Esophagus muscularis mucosa (tissue), 4 donors: ENCODE measurements around the gene LMNTD2. TPM values are rescaled to one million over a fixed set of nuclear protein-coding genes. Genes with fewer than 3 reads are reported as not detected.

Source experiments
- DNase-seq: peaks from one replicate; pipeline ENCODE4 v3.0.0-alpha.2; 2017; ENCODE audit errors: extremely low spot score
- H3K27ac ChIP-seq, 4 donors: fragments of 200-600 bp; sonication (generic); replicated peaks in 1 of 4; 1 replicate in 3 of 4; 2 replicates in 1 of 4; pipeline ENCODE4 v1.5.1; 2016 to 2019; ENCODE audit warnings: mild to moderate bottlenecking in 1 of 4
- H3K27me3 ChIP-seq, 4 donors: fragments of 200-600 bp; sonication (generic); one replicate each; pipeline versions ENCODE4 v1.5.1 to v1.6.0; 2016 to 2019
- H3K36me3 ChIP-seq, 4 donors: fragments of 200-600 bp; sonication (generic); one replicate each; pipeline ENCODE4 v1.5.1; 2016 to 2019
- H3K4me1 ChIP-seq, 4 donors: fragments of 200-600 bp; sonication (generic); one replicate each; pipeline ENCODE4 v1.5.1; 2016 to 2019
- H3K4me3 ChIP-seq, 4 donors: fragments of 200-600 bp; sonication (generic); 1 replicate in 2 of 4; 2 replicates in 2 of 4; pipeline ENCODE4 v1.5.1; 2016 to 2019; ENCODE audit warnings: mild to moderate bottlenecking in 4 of 4, moderate library complexity in 1 of 4
- H3K9me3 ChIP-seq, 4 donors: fragments of 200-600 bp; sonication (generic); 1 replicate in 3 of 4; 2 replicates in 1 of 4; pipeline ENCODE4 v1.5.1; 2016 to 2019
- EP300 ChIP-seq: sonication (generic); formaldehyde crosslinking; IDR thresholded peaks from one replicate; pipeline ENCODE4 v1.6.1; 2017; ENCODE audit warnings: antibody characterized with exemption
- POLR2A ChIP-seq: fragments of 450-650 bp; IDR thresholded peaks from one replicate; pipeline ENCODE4 v1.6.1; 2017; ENCODE audit warnings: antibody characterized with exemption, moderate library complexity, mild to moderate bottlenecking, low read depth
- POLR2AphosphoS5 ChIP-seq, 2 donors: sonication (generic); formaldehyde crosslinking; IDR thresholded peaks; one replicate each; pipeline ENCODE4 v1.6.1; 2017; ENCODE audit warnings: antibody characterized with exemption in 2 of 2
- WGBS: methylation state at CpG from one replicate; pipeline ENCODE4 v1.1.5; 2018; 5-methylcytosine and 5-hydroxymethylcytosine counted together
- intact Hi-C: fragments of 100-400 bp; cut with DNase I; formaldehyde crosslinking; loops from one replicate; pipeline ENCODE4 v1.15.1; 2023
- total RNA-seq, 4 donors: library from RNA; depleted of rRNA; stranded (reverse); fragments of >200 nt; gene quantifications; one replicate each; pipeline versions ENCODE4 v1.1.0 to v1.2.1, GENCODE V29; 2016
- TF ChIP-seq, protein P1 (sequence below), 3 experiments: fragments of 200-600 bp in 2 of 3; fragments of 450-650 bp in 1 of 3; sonication (generic) in 2 of 3; IDR thresholded peaks; one replicate each; pipeline ENCODE4 v1.5.1; 2017 to 2019; ENCODE audit warnings: antibody characterized with exemption in 3 of 3, mild to moderate bottlenecking in 2 of 3, moderate library complexity in 1 of 3

Gene LMNTD2
- total RNA-seq, 4 donors from 2014 or later = 0.52 to 3.1 (median 1.7) TPM

DNA sequence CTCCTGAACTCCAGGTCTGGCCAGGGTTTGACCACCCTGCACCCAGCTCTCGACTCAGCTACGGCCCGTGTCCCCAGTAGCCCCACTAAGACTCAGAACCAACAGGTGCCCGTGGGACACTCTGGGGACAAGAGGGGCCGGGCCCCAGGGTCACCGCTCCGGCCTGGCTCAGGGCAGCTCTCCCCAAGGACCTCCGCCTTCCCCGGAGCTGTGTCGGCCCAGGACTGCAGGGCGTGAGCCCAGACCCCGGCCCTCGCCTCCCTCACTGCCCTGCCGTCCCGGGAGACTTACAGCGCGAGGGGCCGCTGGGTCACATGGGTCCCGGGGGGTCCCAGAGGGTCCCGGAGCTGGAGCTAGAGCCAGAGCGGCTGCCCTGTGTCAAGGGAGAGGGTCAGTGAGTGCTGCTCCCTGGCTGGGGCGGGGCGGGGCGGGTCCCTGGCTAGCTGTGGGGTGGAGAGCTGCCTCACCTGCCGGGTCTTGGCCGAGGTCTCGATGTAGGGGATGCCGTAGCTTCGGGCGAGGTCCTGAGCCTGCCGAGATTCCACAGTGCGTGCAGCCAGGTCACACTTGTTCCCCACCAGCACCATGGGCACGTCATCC, 27.5 kb downstream of the LMNTD2 start:
- H3K4me1 ChIP-seq = peaks cover 30 to 47% (median 45%) of the 10 kb centered on the region in 4 donors
- no peak for TF ChIP-seq EP300
- TF ChIP-seq, protein P1, sequence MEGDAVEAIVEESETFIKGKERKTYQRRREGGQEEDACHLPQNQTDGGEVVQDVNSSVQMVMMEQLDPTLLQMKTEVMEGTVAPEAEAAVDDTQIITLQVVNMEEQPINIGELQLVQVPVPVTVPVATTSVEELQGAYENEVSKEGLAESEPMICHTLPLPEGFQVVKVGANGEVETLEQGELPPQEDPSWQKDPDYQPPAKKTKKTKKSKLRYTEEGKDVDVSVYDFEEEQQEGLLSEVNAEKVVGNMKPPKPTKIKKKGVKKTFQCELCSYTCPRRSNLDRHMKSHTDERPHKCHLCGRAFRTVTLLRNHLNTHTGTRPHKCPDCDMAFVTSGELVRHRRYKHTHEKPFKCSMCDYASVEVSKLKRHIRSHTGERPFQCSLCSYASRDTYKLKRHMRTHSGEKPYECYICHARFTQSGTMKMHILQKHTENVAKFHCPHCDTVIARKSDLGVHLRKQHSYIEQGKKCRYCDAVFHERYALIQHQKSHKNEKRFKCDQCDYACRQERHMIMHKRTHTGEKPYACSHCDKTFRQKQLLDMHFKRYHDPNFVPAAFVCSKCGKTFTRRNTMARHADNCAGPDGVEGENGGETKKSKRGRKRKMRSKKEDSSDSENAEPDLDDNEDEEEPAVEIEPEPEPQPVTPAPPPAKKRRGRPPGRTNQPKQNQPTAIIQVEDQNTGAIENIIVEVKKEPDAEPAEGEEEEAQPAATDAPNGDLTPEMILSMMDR (IDR thresholded peaks at IDR 0.05) = no peak
- TF ChIP-seq POLR2A = no peak
- TF ChIP-seq POLR2AphosphoS5 (IDR thresholded peaks at IDR 0.05) = no peak
- no peak overlapping the region for H3K27ac ChIP-seq
- DNase-seq = no peak
- H3K4me3 ChIP-seq = no peak overlapping the region
- peaks cover 21 to 35% (median 32%) of the 10 kb centered on the region in 4 donors for H3K36me3 ChIP-seq
- peaks cover 0 to 15% (median 7%) of the 10 kb centered on the region in 4 donors for H3K27me3 ChIP-seq
- no peaks in the 10 kb centered on the region for H3K9me3 ChIP-seq
- intact Hi-C loops = no loop called here
- 90% methylated on average over 18 of the region's 33 CpGs for WGBS

DNA sequence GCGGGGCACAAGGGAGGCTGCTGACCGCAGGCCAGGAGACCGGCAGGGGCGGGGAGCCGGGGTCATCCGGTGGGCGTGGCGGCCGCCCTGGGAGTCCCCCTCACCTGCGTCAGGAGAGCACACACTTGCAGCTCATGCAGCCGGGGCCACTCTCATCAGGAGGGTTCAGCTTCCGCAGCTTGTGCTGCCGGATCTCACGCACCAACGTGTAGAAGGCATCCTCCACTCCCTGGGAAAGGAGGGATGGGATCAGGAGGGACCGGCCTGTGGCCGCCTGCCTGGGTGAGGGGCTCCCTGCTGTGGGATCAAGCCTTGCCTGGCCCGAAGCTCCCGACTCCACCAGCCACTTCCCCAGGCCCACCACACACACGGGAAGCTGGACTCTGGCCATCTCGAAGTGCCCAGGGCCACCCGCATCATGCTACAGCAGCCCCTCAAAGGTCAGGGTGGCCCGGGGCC, 28.0 kb downstream of the LMNTD2 start:
- intact Hi-C loops = no loop called here

DNA sequence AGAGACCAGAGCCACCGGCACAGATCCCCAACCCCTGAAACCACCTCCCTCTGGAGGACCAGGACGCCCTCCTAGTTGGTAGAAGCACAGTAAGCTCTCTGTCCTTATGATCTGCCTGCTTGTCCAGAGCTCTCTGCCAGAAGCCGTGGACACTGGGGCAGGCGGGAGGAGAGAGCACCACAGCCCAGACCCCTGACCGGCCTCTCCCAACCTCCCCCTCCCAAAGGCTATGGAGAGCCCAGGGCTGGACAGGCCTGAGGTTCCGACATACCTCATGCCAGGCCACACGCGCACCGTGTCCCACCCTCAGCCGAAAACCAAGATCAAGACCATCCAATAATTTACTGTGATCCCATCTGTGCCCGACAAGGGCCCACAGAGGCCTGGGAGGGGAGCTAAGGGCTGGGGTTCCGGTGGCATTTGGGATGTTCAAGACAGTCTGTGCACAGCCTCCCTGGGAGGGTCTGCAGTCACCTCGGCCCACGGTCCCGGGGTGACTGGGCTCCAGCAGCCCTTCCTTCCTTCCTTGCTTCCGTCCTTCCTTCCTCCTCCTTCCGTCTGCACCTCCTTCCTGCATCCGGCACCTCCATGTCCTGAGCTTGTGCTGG, 28.5 kb downstream of the LMNTD2 start:
- 89% methylated on average over 18 of the region's 18 CpGs for WGBS

More for the DNA sequence above, 28.0 kb downstream of the LMNTD2 start:
- peaks cover 29 to 42% (median 42%) of the 10 kb centered on the region in 4 donors for H3K4me1 ChIP-seq
- TF ChIP-seq POLR2AphosphoS5 (IDR thresholded peaks at IDR 0.05) = no peak
- TF ChIP-seq, protein P1 (IDR thresholded peaks at IDR 0.05) = no peak
- no peak for TF ChIP-seq EP300
- TF ChIP-seq POLR2A = no peak
- no peak overlapping the region for H3K27ac ChIP-seq
- no peaks in the 10 kb centered on the region for H3K9me3 ChIP-seq
- WGBS = 88% methylated on average over 23 of the region's 23 CpGs
- H3K4me3 ChIP-seq = no peak overlapping the region
- peaks cover 0 to 10% (median 4%) of the 10 kb centered on the region in 4 donors for H3K27me3 ChIP-seq
- no peak for DNase-seq
- H3K36me3 ChIP-seq = peaks cover 21 to 35% (median 32%) of the 10 kb centered on the region in 4 donors

DNA sequence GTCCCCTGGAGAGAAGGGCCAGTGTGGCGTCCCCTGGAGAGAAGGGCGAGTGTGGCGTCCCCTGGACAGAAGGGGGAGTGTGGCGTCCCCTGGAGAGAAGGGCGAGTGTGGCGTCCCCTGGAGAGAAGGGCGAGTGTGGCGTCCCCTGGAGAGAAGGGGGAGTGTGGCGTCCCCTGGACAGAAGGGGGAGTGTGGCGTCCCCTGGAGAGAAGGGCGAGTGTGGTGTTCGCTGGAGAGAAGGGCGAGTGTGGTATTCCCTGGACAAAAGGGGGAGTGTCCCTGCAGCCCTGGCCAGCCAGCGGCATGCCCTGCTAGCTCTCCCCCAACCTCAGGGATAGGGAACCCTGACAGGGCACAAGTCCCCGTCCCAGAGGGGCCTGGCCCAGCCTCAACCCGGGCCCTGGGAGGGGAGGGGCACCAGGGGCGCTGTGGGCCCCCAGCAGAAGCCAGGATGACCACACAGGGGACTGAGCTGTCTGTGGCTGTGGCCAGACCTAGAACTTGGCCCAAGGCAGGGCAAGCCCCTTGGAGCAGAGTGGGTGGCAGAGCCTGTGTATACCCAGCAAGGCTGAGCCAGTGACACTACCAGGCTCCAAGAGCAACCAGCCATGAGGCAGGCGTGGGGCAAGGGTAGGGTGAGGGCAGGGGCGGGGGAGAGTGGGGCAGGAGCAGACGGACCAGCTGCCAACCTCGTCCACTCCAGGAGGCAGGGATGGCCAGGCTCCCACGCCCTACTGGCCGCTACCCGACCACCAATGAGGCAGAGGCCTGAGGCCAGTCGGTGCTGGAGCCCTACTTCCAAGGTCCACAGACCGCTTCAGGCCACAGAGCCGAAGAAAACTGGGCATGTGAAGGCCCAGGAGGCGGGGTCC, 29.3 kb downstream of the LMNTD2 start:
- 90% methylated on average over 22 of the region's 28 CpGs for WGBS
- Histone ChIP-seq H3K27me3 (no peaks in the 10 kb centered on the region), H3K9me3 (no peaks in the 10 kb centered on the region), H3K4me1 (peaks cover 18 to 30% (median 28%) of the 10 kb centered on the region in 4 donors), H3K4me3 (no peak overlapping the region), H3K27ac (no peak overlapping the region), H3K36me3 (peaks cover 21 to 35% (median 32%) of the 10 kb centered on the region in 4 donors)
- intact Hi-C loops = no loop called here
- no peak for DNase-seq
- TF ChIP-seq, protein P1 (IDR thresholded peaks at IDR 0.05) = no peak
- no peak for TF ChIP-seq POLR2A
- TF ChIP-seq EP300 = no peak
- no peak for TF ChIP-seq POLR2AphosphoS5 (IDR thresholded peaks at IDR 0.05)

More for the DNA sequence above, 28.5 kb downstream of the LMNTD2 start:
- Histone ChIP-seq H3K36me3 (peaks cover 21 to 35% (median 32%) of the 10 kb centered on the region in 4 donors), H3K4me1 (peaks cover 24 to 37% (median 36%) of the 10 kb centered on the region in 4 donors), H3K4me3 (no peak overlapping the region), H3K27me3 (peaks cover 0 to 5% (median 2%) of the 10 kb centered on the region in 4 donors), H3K9me3 (no peaks in the 10 kb centered on the region), H3K27ac (no peak overlapping the region)
- TF ChIP-seq EP300 (no peak), POLR2A (no peak), POLR2AphosphoS5 (IDR thresholded peaks at IDR 0.05) (no peak)
- TF ChIP-seq, protein P1 (IDR thresholded peaks at IDR 0.05) = no peak
- intact Hi-C loops = no loop called here
- DNase-seq = no peak
